OCI-M2 (cell line): Measurements from ENCODE around the gene GALK1.
A peak's percentile ranks its signal among the peaks of the same experiment; 100 is the strongest.
"Not testable (repeated sequence)": the region's sequence is repeated elsewhere in the genome, so short reads cannot be mapped to it uniquely, and the experiment has no call there.

ENCODE experiments used
- DNase-seq: peaks from one replicate; lab custom pipeline; 2025; ENCODE audit not compliant: unreplicated experiment; lab: John Stamatoyannopoulos, UW

GALK1 gene

DNA sequence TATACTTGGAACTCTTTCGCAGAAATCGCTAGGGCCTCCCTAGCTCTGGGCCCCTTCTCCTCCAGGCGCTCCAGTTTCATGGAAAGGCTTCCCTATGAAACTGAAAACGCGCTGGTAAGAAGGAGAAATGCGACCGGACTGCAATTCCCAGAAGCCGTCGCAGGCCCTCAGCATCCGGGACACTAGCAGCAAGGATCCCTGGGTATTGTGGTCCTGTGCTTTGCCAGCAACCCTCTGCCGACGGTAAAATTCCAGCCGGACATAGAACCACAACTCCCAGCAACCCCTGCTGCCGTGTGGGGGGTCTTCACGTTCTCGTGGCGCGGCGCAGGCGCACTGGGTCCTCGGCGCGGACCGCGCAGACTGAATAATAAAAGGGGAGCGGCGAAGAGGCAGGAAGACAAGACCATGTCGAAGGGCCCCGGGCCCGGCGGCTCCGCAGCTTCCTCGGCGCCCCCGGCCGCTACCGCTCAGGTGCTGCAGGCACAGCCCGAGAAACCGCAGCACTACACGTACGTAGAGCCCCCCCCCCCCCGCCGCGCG, 19.6 kb upstream of the GALK1 start, which contains the start of gene UNK:
Gene UNK (plus strand): TSS at position 334 of the 543 bp plus-strand sequence. CDS start 75 bp downstream, at position 409.
- peak; percentile 80 for DNase-seq

DNA sequence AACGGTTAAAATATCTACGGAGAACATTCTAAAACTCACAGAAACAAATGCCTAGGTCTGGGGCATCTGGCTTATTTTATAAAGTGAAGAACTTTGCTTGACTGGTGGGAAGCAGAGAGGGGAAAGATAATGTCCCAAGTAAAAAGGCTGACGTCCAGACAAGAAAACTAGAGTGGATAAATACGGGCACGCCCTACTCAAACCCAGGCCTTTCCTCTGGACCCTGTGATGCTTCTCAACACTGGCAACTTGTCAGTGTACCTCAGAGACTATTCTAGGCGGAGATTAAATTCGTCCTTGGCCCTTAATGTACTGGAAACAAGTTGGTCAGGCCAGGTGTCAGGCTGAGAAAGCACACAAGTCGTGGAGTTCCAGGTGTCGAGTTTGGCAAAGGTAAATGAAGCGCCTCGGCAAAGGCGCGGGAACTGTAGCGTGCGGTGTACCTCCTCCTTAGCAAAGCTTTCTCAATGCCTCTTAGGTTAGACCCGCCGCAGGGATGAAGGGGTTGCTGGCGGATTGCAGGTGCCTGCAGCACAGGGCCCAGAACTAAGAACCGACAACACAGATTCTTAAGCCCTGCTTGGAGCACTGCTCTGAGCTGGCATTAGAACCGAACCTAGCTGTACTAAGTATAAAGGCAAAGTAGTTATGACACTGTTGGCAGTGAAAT, 18.9 kb upstream of the GALK1 start:
- no peak for DNase-seq

DNA sequence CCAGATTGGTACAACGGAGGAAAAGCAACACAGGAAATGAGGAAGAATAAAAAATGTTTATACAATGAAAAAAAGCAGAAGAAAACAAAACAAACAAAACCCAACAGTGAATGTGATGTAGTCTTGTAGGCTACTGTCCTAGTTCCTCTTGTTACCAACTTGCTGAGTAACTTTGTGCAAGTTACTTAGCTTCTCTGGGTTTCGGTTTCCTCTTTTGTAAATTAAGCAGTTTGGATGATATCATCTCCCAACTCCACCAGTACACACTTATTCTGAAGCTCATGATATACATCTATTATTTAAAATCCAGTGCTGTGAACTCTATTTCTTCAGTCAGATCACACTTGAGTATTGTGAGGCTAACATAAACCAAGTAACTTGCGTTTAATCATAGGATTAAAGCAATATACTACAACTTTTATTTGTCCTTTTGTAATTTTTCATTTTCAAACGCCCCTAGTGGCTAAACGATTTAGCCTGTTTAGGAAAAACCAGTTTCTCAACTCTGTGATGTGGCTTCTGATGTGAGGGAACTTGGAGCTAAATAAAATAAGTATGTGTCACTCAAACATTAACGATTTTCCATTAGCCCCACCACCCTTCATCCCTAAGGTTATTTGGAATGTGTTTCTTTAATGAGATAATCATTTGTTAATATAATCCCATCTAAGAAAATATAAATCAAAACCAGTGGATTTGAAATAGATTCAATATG, 18.2 kb upstream of the GALK1 start:
- DNase-seq: no peak

DNA sequence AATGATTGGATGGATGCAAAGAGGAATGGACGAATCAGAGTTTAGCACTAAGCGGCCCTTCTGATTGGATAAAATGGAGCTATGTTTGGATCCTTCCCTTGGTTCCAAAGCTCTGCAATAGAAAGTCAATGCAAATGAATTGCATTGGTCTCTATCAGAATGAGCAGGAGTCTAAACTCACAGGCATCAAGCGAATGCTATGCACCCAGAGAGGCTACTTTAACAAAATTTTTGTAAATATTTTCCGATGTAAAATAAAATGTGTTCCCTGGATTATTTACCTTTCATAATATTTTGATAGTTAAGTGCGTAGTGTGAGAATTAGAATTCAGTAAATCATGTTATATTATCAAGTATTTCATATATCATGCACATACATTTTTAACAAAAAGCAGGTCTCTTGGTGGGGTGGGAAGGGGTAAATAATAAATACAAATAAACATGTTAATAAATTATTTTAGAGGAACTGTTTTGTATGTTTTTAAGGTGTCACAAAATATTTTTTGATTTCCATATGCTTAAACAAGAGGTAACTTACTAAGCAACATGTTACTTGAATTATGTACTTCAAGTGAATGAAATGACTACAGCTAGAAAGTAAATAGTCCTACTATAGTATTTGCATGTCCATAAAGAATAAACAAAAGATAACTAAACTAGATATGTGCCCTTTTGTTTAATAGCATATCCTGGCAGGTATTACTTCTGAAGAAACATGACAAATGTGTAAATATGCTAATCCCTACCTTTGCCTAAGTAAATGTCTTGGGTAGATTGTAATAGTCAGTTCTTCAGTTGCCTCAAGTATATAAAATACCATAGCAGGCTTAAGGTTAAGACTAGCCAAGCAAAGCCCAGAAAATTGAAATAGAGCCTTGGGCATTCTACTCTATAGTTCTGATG, 15.2 kb upstream of the GALK1 start:
- DNase-seq: peak; percentile 89

DNA sequence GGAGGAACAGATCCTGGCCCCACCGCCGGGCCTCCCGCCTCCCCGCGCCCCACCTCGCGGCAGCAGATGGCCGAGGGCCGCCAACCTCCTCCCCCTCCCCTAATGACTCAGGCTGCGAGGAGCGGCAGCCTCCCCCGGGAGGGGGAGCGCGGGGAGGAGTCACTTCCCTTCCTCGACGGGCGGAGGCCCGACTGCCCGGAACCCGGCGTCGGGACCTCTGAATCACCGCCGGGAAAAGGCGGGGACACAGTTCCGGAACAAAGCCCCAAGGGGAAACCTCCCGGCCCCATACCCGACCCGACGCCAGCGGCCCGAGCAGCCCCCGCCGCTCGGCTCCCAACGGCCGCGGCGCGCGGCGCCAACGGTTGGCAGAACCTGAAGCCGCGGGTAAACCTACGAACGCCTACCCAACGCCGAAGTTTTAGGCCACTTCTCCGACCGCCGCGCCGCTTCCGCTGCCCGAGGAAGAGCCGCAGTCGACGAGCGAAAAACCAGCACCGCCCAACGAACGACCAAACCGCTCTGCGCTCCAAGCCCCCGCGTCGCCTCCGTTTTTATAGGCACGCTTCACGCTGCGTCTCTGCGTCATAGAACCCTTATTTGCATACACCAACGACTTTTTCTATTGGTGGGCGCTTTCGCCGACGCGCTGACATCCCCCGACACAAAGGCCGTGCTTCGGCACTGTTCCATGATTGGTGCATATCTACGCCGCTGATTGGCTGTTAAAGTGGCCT, 14.4 kb upstream of the GALK1 start:
- no peak for DNase-seq

DNA sequence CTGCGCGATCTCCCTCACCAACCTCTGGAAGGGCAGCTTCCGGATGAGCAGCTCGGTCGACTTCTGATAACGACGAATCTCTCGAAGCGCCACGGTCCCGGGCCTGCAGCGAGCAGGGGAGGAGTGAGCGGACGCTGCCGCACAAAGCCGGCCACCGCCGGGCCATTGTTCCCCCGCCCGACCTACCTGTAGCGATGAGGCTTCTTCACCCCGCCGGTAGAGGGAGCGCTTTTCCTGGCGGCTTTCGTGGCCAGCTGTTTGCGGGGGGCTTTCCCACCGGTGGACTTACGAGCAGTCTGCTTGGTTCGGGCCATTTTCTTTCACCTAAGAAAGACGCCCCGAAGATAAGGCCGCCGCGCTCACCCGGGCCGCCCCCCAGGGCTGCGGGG, 13.9 kb upstream of the GALK1 start:
- DNase-seq: no peak

DNA sequence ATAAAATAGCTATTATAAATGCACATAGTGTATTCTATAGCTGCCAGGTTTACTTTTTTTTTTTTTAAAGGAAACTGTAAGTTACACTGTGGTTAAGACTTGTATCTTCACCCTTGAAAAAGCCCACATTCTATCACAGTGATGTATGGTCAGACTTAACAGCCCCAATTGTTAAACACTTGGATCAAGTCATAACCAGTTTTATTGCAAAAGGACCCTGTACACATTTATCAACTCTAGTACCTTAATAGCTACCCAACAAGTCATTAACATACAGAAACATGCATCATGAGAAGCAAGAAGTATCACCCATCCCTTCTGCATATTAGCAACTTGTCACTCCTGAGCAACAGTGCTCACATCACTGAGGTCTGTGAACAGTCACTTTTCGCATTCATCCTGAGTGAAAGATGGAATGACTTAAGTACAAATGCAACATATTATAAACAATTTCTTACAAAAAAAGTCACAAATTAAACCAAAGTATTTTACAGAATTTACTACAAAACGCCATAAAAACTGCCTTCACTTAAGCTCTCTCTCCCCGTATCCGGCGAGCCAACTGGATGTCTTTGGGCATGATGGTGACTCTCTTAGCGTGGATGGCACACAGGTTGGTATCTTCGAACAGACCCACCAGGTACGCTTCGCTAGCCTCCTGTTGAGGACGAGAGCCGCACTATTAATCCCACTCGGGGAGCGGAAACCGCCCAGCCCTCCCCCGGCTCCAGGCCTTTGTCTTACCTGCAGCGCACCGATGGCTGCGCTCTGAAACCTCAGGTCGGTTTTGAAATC, 13.3 kb upstream of the GALK1 start:
- DNase-seq: not testable (repeated sequence)

DNA sequence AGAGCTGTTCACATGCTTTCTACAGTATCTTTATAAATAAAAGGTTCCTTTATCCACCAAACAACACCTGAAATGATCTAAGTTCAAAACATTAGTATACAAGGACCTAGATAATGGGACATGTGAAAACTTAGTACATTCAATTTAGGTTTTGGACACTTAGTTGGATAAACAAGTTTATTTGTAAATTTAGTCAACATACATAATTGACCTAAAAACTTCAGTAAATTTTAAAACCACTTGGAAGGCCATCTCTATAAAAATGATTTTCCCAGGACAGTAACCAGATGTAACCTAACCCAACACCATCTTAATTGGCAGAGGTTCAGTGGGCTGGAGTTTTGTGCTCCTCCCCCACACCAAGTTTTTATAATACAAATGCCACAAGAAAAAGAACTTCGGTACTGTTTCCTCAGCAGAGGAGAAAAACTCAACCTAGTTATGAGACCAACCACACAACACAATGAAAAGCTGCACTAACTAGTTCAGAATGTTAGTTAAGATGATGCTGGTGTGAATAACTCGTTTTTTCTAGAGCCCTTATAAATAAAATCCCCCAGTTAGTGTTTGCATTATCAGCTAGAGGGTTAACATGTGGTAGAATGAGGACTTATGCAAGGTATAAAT, 12.4 kb upstream of the GALK1 start:
- DNase-seq: no peak

DNA sequence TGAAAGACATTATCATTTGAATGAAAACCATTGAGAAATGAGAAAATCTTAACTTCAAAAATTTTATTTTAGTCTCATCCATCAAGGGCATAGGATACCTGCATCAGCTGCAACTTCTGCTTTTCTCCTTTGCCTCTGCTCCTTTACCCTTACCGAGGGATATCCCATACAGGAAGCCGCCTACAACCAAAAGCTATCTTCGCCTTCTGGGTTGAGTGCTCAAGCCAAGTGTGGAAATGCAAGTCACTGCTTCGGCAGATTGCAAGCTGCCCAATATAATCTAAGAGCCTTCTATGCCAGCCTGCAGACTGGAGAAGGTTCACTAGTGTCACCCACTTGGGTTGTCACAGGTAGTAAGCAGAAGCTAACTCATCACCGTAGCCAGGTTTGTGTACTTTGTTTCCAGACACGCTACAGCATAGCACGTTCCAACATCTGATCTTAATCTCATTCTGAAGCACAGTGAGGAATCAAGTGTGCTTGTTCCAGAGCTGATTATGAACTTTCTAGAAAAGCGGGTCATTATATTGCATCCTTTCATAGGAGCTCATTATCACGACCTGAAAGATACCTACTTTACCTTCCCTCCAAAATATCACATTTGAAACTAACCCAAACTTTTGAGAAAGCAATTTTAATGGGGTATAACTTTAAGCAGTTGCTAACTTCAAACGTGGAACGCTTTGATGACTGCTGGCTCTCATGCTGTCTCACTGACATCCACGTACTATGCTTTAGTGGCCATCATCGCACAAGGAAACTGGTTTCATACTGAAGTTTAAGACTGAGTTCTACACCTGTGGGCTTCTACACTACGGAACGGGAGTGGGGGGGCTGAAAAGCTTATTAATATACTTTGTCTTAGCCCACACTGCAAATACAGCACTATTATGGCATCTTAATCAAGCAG, 11.6 kb upstream of the GALK1 start:
- DNase-seq: no peak

DNA sequence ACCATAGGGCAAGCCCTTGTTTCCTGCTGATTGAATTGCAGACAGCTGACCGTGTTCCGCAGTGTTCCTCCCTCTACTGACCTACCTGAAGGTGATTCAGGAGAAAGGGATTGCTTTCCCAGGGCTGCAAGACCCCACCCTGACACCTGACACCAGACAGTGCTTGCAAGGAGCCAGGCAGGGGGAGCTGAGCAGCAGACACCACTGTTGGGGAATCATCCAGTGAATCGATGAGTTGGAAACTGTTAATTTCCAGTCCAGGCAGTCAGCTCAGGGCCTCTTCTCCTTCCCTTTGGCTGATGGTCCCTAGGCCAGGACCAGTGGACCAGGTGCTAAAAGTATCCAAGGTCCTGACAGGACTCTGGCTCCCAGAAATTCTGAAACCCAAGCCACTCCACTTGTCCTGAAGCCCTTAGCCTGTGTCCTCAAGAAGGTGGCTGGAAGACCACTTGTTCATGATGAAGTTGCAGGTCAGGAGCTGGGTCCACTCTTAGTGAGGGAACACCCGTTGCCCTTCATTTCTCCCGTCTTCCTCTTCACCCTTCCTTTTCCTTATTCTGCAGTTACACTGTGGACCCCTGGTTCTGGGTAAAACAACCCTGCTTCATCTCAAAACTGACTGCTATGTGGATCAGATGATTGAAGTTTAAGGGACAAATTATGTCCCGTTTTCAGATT, 10.1 kb upstream of the GALK1 start:
- no peak for DNase-seq

DNA sequence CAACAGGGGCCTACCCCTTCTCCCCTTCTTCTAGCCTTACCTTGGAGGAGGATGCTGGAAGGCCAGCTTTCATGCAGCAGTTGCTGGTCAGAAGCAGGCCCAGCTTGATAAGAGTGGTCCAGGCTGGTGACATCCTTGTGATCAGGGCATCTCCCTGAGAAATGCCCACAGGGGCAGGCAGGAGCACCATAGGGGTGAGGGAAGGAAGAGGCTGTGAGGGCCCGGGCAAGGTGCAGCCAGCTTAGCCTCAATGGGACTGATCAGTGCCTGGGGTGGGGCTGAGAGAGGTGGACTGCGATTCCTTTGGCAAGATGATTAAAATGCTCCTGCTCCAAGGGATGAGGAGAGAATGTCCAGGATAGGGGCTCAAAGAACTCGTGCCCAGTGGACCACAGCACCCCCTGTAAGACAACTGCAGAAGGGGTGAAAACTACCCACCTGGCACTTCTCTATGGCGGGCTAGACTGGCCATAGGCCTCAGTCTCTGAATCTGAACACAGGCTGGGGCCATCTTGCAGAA, 9.5 kb upstream of the GALK1 start:
- DNase-seq: no peak

DNA sequence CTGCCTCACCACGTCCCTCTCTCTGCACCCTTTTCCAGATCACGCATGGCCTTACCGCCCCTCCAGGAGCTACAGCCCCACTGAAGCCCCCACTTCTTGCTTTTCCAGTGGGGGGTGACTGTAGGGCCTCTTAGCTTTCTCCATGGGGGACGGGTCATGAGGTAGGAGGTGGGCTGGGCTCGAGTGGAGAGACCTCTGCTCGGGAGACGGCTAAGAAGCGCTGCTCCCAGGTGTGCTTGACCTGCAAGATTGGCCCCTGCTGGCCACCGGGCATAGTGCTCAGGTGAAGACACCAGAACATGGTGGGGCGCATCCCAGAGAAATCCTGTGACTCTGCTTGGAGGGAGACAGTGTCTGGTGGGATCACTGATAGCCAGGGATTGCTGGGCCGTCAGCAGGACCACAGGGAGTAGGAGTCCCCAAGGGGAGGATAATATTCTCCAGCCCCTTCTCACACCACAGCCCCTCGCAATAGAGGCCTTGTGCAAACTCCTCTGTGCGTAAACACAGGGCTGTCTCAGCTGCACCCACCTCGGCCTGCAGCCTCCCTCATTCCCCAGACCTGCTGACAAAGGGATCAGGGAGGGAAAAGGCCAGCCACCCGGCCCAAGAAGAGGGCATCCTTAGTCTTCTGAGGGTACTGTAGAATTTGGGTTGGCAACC, 8.9 kb upstream of the GALK1 start:
- DNase-seq: no peak

DNA sequence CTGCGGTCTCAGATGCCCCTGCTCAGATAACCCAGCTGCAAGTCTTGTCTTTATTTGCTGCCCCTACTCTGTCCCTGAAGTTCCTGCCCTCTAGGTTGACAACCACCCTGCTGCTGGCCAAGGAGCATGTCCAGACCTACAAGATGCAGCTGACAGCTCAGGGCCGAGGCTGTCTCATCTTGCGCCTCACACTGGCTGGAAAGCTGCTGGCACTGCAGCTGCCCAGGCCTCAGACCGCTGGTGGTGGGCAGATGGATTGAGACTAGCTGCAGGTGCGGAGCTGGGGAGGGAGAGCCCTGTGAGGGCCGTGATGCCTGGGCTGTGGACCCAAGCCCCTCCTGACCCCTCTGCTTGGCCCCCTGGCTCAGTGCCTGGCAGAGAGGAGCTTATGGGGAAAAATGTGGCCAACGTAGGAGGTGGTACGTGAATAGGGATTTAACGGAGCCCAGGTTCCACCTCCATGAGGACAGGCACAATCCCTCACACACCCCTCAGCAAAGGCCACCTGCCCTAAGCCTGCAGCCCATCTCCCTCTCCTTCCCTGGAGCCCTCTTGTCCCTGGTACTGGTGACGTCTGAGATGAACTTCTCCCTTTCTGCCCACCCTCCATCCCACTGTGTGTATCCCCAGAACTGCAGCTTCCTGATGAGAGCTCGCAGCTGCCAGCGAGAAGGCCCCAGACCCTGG, 8.3 kb upstream of the GALK1 start:
- no peak for DNase-seq

DNA sequence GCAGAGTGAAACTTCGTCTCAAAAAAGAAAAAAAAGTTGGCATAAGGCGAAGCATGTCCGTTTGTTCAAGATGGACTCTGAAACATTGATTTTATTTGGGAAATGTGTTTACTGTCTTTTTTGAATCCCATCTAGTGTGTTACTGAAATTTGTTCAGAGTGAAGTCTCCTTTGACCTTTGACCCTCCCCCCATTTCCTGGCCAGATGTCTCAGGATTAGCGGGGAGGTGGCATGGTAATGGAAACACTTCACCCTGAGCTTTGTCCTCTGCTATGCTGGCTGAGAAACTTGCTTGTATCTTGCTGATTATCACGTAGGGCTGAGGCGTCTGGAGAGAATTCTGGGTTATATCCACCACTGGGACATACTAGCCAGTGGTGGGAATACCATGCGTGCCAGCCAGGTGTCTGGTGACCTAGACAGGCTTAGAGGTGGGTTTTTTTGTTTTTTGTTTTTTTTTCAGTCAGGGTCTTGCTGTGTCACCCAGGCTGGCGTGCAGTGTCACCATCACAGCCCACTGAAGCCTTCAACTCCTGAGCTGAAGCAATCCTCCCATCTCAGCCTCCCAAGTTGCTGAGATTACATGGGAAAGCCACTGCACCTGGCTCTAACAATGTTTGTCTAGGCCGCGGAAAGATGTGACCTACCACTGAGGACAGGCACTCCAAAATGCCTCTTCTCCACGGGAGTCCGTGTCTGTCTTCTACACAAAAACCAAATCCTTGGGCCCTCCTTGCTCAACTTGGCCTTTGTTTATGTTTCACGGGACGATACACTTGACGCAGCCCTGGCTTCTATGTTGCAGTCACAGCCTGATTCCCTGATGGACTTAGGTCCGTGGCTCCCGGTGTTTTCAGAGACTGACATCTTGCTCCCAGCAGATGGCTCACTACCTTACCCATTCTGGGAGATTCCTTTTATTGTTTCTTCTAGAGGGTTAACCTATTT, 6.6 kb upstream of the GALK1 start:
- no peak for DNase-seq

DNA sequence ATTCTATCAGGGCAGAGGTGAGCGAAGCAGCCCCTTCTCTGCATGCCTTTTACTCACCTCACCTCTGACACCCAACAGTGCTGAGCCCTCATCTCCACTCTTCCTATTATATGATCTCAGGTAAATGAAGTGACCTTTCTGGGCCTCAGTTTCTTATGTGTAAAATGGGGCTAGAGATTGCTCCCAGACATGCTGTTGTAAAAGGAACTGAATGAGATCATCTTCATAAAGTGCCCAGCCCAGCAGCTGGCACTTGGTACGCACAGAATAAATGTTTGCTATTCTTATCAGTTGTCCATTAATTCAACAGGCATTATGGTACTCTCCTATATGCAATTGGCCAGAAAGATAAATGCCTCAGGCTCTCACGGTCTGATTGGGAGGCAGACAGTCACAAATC, 4.5 kb upstream of the GALK1 start:
- DNase-seq: no peak
